NCI-H1048 (cell line): ENCODE results near the gene KRT14.
"Not testable (repeated sequence)": the region's sequence is repeated elsewhere in the genome, so short reads cannot be mapped to it uniquely, and the experiment has no call there.

Experiments used
- DNase-seq: peaks from one replicate; lab custom pipeline; 2025; lab: John Stamatoyannopoulos, UW

KRT14 gene

GRCh38 chr17:41545829-41546410 is 40.8 kb downstream of the KRT14 start:
- DNase-seq, result no peak

- DNase-seq, result no peak
Measured at GRCh38 chr17:41544935-41545334, 41.8 kb downstream of the KRT14 start.

GRCh38 chr17:41544491-41544892 is 42.2 kb downstream of the KRT14 start:
- DNase-seq, result no peak

GRCh38 chr17:41542786-41543185 is 43.9 kb downstream of the KRT14 start:
- DNase-seq, result not testable (repeated sequence)

GRCh38 chr17:41542357-41542756 is 44.3 kb downstream of the KRT14 start:
- no peak for DNase-seq

- DNase-seq, result no peak
Measured at GRCh38 chr17:41540921-41541625, 45.6 kb downstream of the KRT14 start.

- no peak for DNase-seq
Measured at GRCh38 chr17:41539979-41540701, 46.6 kb downstream of the KRT14 start.

- DNase-seq, result no peak
Measured at GRCh38 chr17:41539071-41539492, 47.6 kb downstream of the KRT14 start.

GRCh38 chr17:41538565-41538991 is 48.1 kb downstream of the KRT14 start:
- DNase-seq, result no peak

- DNase-seq, result no peak
Measured at GRCh38 chr17:41537990-41538389, 48.7 kb downstream of the KRT14 start.

- DNase-seq, result no peak
Measured at GRCh38 chr17:41537614-41537954, 49.1 kb downstream of the KRT14 start.

GRCh38 chr17:41536741-41537613 is 49.7 kb downstream of the KRT14 start:
- no peak for DNase-seq

- DNase-seq, result no peak
Measured at GRCh38 chr17:41535764-41536481, 50.8 kb downstream of the KRT14 start.

- DNase-seq, result no peak
Measured at GRCh38 chr17:41534899-41535546, 51.7 kb downstream of the KRT14 start.

GRCh38 chr17:41533613-41534012 is 53.1 kb downstream of the KRT14 start:
- DNase-seq, result no peak

- no peak for DNase-seq
Measured at GRCh38 chr17:41532947-41533570, 53.6 kb downstream of the KRT14 start.
